HuH-7 (cell line): ENCODE results near the gene ZNF281.
"Not testable (repeated sequence)": the region's sequence is repeated elsewhere in the genome, so short reads cannot be mapped to it uniquely, and the experiment has no call there.

Experiments
- DNase-seq: peaks from one replicate; pipeline ENCODE4 v3.0.0; 2011; ENCODE audit warnings: low spot score

ZNF281 gene

GRCh38 chr1:200363264-200363933 is 46.4 kb downstream of the ZNF281 start:
- no peak for DNase-seq

DNA sequence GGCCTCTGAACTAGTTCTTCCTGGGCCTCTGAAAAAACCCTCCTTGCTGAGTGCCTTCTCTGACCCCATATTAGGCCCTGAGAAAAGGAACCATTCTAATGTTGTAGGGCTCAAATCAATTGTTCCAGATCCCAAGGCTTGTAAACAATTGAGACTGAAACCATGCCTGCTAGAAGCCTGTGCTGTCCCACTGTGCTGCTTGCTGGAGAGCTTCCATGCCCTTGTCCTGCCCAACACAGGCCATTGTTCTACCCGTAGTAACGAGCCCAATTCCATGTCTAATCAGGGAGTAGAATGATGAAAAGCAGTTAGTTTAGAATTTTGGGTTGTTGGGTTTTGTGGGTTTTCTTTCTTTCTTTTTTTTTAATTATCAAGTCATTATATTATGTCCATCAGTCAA is 47.4 kb downstream of the ZNF281 start:
- DNase-seq: no peak

GRCh38 chr1:200359610-200360163 is 50.1 kb downstream of the ZNF281 start:
- DNase-seq: no peak

DNA sequence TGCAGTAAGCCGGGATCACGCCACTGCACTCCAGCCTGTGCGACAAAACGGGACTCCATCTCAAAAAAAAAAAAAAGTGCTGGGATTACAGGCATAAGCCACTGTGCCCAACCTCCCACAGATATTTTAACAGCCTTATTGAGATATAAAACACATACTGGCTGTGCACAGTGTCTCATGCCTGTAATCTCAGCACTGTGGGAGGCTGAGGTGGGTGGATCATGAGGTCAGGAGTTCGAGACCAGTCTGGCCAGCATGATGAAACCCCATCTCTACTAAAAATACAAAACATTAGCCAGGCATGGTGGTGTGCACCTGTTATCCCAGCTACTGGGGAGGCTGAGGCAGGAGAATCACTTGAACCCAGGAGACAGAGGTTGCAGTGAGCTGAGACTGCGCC is 51.9 kb downstream of the ZNF281 start:
- not testable (repeated sequence) for DNase-seq

GRCh38 chr1:200355801-200356200 is 54.0 kb downstream of the ZNF281 start:
- no peak for DNase-seq
